Thyroid gland (tissue), 4 donors: ENCODE data around the gene NUMBL.

Experiments used
- POLR2A ChIP-seq, 2 donors: fragments of 450-650 bp; IDR thresholded peaks; one replicate each; pipeline ENCODE4 v1.6.1; 2017; ENCODE audit warnings: antibody characterized with exemption in 2 of 2, mild to moderate bottlenecking in 2 of 2, moderate library complexity in 1 of 2
- TF ChIP-seq, protein P1 (sequence below), 6 experiments: fragments of 200-600 bp in 3 of 6; fragments of 450-650 bp in 3 of 6; sonication (generic) in 3 of 6; IDR thresholded peaks; one replicate each; pipeline ENCODE4 v1.5.1; 2016 to 2019; ENCODE audit warnings: antibody characterized with exemption in 6 of 6, mild to moderate bottlenecking in 2 of 6, inconsistent platforms in 1 of 6, moderate library complexity in 1 of 6

GRCh38 chr19:40693896-40694295, 3.4 kb upstream of the NUMBL start:
- TF ChIP-seq POLR2A (IDR thresholded peaks at IDR 0.05) = no peak
- TF ChIP-seq, protein P1, sequence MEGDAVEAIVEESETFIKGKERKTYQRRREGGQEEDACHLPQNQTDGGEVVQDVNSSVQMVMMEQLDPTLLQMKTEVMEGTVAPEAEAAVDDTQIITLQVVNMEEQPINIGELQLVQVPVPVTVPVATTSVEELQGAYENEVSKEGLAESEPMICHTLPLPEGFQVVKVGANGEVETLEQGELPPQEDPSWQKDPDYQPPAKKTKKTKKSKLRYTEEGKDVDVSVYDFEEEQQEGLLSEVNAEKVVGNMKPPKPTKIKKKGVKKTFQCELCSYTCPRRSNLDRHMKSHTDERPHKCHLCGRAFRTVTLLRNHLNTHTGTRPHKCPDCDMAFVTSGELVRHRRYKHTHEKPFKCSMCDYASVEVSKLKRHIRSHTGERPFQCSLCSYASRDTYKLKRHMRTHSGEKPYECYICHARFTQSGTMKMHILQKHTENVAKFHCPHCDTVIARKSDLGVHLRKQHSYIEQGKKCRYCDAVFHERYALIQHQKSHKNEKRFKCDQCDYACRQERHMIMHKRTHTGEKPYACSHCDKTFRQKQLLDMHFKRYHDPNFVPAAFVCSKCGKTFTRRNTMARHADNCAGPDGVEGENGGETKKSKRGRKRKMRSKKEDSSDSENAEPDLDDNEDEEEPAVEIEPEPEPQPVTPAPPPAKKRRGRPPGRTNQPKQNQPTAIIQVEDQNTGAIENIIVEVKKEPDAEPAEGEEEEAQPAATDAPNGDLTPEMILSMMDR (IDR thresholded peaks at IDR 0.05) = no peak
